ENCODE data around the gene PEAR1. TPM values are rescaled to one million over a fixed set of nuclear protein-coding genes. Genes with fewer than 3 reads are reported as not detected.

Gene PEAR1
- total RNA-seq, 1 donor from 2014 or later = 74.7 TPM

- intact Hi-C loops (cut with DNase I) = no loop called here
- DNase-seq (ENCODE audit: low spot score) (no peak), ATAC-seq (no peak)
Measured at GRCh38 chr1:156928043-156928602, 34.6 kb downstream of the PEAR1 start.

- ATAC-seq (no peak), DNase-seq (ENCODE audit: low spot score) (no peak)
- intact Hi-C loops (cut with DNase I) = no loop called here
Measured at GRCh38 chr1:156929596-156930238, 36.2 kb downstream of the PEAR1 start.

- ATAC-seq (no peak), DNase-seq (ENCODE audit: low spot score) (no peak)
- intact Hi-C loops (cut with DNase I) = no loop called here
Measured at GRCh38 chr1:156930483-156930882, 37.0 kb downstream of the PEAR1 start.

GRCh38 chr1:156931211-156931952 lies 37.9 kb downstream of the PEAR1 start:
- intact Hi-C loops (cut with DNase I) = no loop called here
- DNase-seq (ENCODE audit: low spot score) (no peak), ATAC-seq (peak; percentile 56)

- intact Hi-C loops (cut with DNase I) = no loop called here
- DNase-seq (ENCODE audit: low spot score) = no peak
- ATAC-seq = peak; percentile 7
Measured at GRCh38 chr1:156931974-156932710, 38.6 kb downstream of the PEAR1 start.

- DNase-seq (ENCODE audit: low spot score) (no peak), ATAC-seq (no peak)
- intact Hi-C loops (cut with DNase I) = no loop called here
Measured at GRCh38 chr1:156933136-156933535, 39.6 kb downstream of the PEAR1 start.

GRCh38 chr1:156935505-156936128 lies 42.1 kb downstream of the PEAR1 start:
- intact Hi-C loops (cut with DNase I) = no loop called here
- ATAC-seq = no peak

GRCh38 chr1:156936191-156936590 lies 42.7 kb downstream of the PEAR1 start:
- ATAC-seq (no peak), DNase-seq (ENCODE audit: low spot score) (no peak)
- intact Hi-C loops (cut with DNase I) = no loop called here

More at GRCh38 chr1:156935505-156936128, 42.1 kb downstream of the PEAR1 start:
- no peak for DNase-seq (ENCODE audit: low spot score)

- ATAC-seq (no peak), DNase-seq (ENCODE audit: low spot score) (no peak)
- intact Hi-C loops (cut with DNase I) = no loop called here
Measured at GRCh38 chr1:156936721-156937220, 43.3 kb downstream of the PEAR1 start.

- DNase-seq (ENCODE audit: low spot score) (no peak), ATAC-seq (no peak)
- intact Hi-C loops (cut with DNase I) = no loop called here
Measured at GRCh38 chr1:156937883-156938282, 44.4 kb downstream of the PEAR1 start.

GRCh38 chr1:156938813-156939212 lies 45.3 kb downstream of the PEAR1 start:
- intact Hi-C loops (cut with DNase I) = no loop called here
- ATAC-seq (no peak), DNase-seq (ENCODE audit: low spot score) (no peak)

GRCh38 chr1:156939786-156940334 lies 46.3 kb downstream of the PEAR1 start:
- ATAC-seq (no peak), DNase-seq (ENCODE audit: low spot score) (no peak)
- intact Hi-C loops (cut with DNase I) = no loop called here

- no peak for ATAC-seq
- intact Hi-C loops (cut with DNase I) = no loop called here
Measured at GRCh38 chr1:156941675-156942074, 48.2 kb downstream of the PEAR1 start.

GRCh38 chr1:156942176-156942575 lies 48.7 kb downstream of the PEAR1 start:
- DNase-seq (ENCODE audit: low spot score) (no peak), ATAC-seq (no peak)
- intact Hi-C loops (cut with DNase I) = no loop called here

More at GRCh38 chr1:156941675-156942074, 48.2 kb downstream of the PEAR1 start:
- DNase-seq (ENCODE audit: low spot score) = peak; percentile 37

GRCh38 chr1:156942576-156942975 lies 49.1 kb downstream of the PEAR1 start:
- DNase-seq (ENCODE audit: low spot score) (peak; percentile 41), ATAC-seq (no peak)
- intact Hi-C loops (cut with DNase I) = no loop called here

- ATAC-seq = no peak
- peak; percentile 43 for DNase-seq (ENCODE audit: low spot score)
Measured at GRCh38 chr1:156943756-156944155, 50.2 kb downstream of the PEAR1 start.

GRCh38 chr1:156944268-156944667 lies 50.8 kb downstream of the PEAR1 start:
- no peak for DNase-seq (ENCODE audit: low spot score)
- intact Hi-C loops (cut with DNase I) = no loop called here
- no peak for ATAC-seq

More at GRCh38 chr1:156943756-156944155, 50.2 kb downstream of the PEAR1 start:
- intact Hi-C loops (cut with DNase I) = no loop called here

- ATAC-seq (no peak), DNase-seq (ENCODE audit: low spot score) (no peak)
- intact Hi-C loops (cut with DNase I) = no loop called here
Measured at GRCh38 chr1:156944848-156945247, 51.3 kb downstream of the PEAR1 start.

Measured in sciatic nerve (tissue), 2 donors.